Immature natural killer cell (primary cell): ENCODE results near the gene COX4I2. TPM values are rescaled to one million over a fixed set of nuclear protein-coding genes. Genes with fewer than 3 reads are reported as not detected.
A peak's percentile ranks its signal among the peaks of the same experiment; 100 is the strongest.

Source experiments
- DNase-seq, 3 donors: peaks; one replicate each; pipeline ENCODE4 v3.0.0; 2022; ENCODE audit warnings: mixed read lengths in 1 of 3
- H3K27ac Mint-ChIP-seq, 6 donors: one replicate each; pipeline ENCODE4 v1.8.0; 2020; ENCODE audit warnings: mixed read lengths in 6 of 6, mild to moderate bottlenecking in 5 of 6, inconsistent platforms in 4 of 6, moderate library complexity in 3 of 6
- H3K27me3 Mint-ChIP-seq, 3 donors: one replicate each; pipeline ENCODE4 v1.8.0; 2020 to 2021; ENCODE audit warnings: low read depth in 3 of 3, mild to moderate bottlenecking in 3 of 3, mixed read lengths in 3 of 3, moderate library complexity in 3 of 3, inconsistent platforms in 1 of 3
- H3K36me3 Mint-ChIP-seq, 3 donors: one replicate each; pipeline ENCODE4 v1.8.0; 2020; ENCODE audit warnings: mixed read lengths in 3 of 3, inconsistent platforms in 2 of 3, mild to moderate bottlenecking in 2 of 3
- H3K4me1 Mint-ChIP-seq, 2 donors: one replicate each; pipeline ENCODE4 v1.8.0; 2020; ENCODE audit warnings: inconsistent platforms in 2 of 2, mild to moderate bottlenecking in 2 of 2, mixed read lengths in 2 of 2, moderate library complexity in 1 of 2
- H3K4me3 Mint-ChIP-seq, 5 donors: one replicate each; pipeline ENCODE4 v1.8.0; 2020; ENCODE audit warnings: mild to moderate bottlenecking in 5 of 5, mixed read lengths in 5 of 5, inconsistent platforms in 3 of 5, moderate library complexity in 3 of 5
- H3K9me3 Mint-ChIP-seq, 6 donors: one replicate each; pipeline ENCODE4 v1.8.0; 2020; ENCODE audit warnings: mild to moderate bottlenecking in 6 of 6, mixed read lengths in 6 of 6, inconsistent platforms in 4 of 6, moderate library complexity in 3 of 6
- polyA plus RNA-seq, 3 donors: library from polyadenylated mRNA; unstranded; fragments of 300-500 nt; fragmentation: Illumina TruSeq; gene quantifications; one replicate each; pipeline ENCODE4 v1.2.3, GENCODE V29; 2021

COX4I2 gene
- polyA plus RNA-seq, 3 donors from 2014 or later = not detected

- no peaks in the 10 kb centered on the region for H3K9me3 Mint-ChIP-seq
- peaks cover 7 to 12% (median 12%) of the 10 kb centered on the region in 3 donors for H3K27me3 Mint-ChIP-seq
- H3K27ac Mint-ChIP-seq = peak overlapping the region; percentile 88 to 99 (median 96)
- H3K4me3 Mint-ChIP-seq = peak overlapping the region; percentile 46 to 78 (median 67)
- peaks cover 95% of the 10 kb centered on the region in 2 donors for H3K4me1 Mint-ChIP-seq
- no peak for DNase-seq
- H3K36me3 Mint-ChIP-seq = peaks cover 0 to 25% (median 13%) of the 10 kb centered on the region in 3 donors
Measured at GRCh38 chr20:31669876-31670275, 32.2 kb downstream of the COX4I2 start.

- DNase-seq = no peak
- Mint-ChIP-seq H3K4me1 (peaks cover 96% of the 10 kb centered on the region in 2 donors), H3K4me3 (peak overlapping the region in 1 of 5 donors; percentile 74), H3K27me3 (peaks cover 7 to 16% (median 12%) of the 10 kb centered on the region in 3 donors), H3K9me3 (no peaks in the 10 kb centered on the region), H3K36me3 (peaks cover 0 to 21% (median 13%) of the 10 kb centered on the region in 3 donors), H3K27ac (peak overlapping the region; percentile 88 to 100 (median 98))
Measured at GRCh38 chr20:31670371-31671228, 32.9 kb downstream of the COX4I2 start.

- H3K4me3 Mint-ChIP-seq = peak overlapping the region in 2 of 5 donors; percentile 7 to 59
- no peaks in the 10 kb centered on the region for H3K9me3 Mint-ChIP-seq
- peaks cover 96% of the 10 kb centered on the region in 2 donors for H3K4me1 Mint-ChIP-seq
- H3K36me3 Mint-ChIP-seq = peaks cover 0 to 19% (median 13%) of the 10 kb centered on the region in 3 donors
- H3K27ac Mint-ChIP-seq = peak overlapping the region; percentile 67 to 100 (median 85)
- H3K27me3 Mint-ChIP-seq = peaks cover 7 to 18% (median 12%) of the 10 kb centered on the region in 3 donors
- no peak for DNase-seq
Measured at GRCh38 chr20:31671324-31671723, 33.6 kb downstream of the COX4I2 start.

- Mint-ChIP-seq H3K27me3 (peaks cover 0 to 10% (median 2%) of the 10 kb centered on the region in 3 donors), H3K36me3 (peaks cover 2 to 21% (median 16%) of the 10 kb centered on the region in 3 donors), H3K4me1 (peaks cover 96 to 97% of the 10 kb centered on the region in 2 donors), H3K27ac (peak overlapping the region; percentile 98 to 100 (median 100)), H3K9me3 (no peaks in the 10 kb centered on the region), H3K4me3 (peak overlapping the region; percentile 93 to 99 (median 95))
- no peak for DNase-seq
Measured at GRCh38 chr20:31673435-31673834, 35.7 kb downstream of the COX4I2 start.

- Mint-ChIP-seq H3K36me3 (peaks cover 6 to 21% (median 21%) of the 10 kb centered on the region in 3 donors), H3K4me3 (peak overlapping the region; percentile 93 to 99 (median 95)), H3K9me3 (no peaks in the 10 kb centered on the region), H3K4me1 (peaks cover 98 to 99% of the 10 kb centered on the region in 2 donors), H3K27ac (peak overlapping the region; percentile 98 to 100 (median 100)), H3K27me3 (peaks cover 0 to 10% (median 0%) of the 10 kb centered on the region in 3 donors)
- peak in 2 of 3 donors; percentile 16 to 27 for DNase-seq
Measured at GRCh38 chr20:31673943-31674463, 36.3 kb downstream of the COX4I2 start.

- Mint-ChIP-seq H3K27me3 (peaks cover 0 to 10% (median 0%) of the 10 kb centered on the region in 3 donors), H3K36me3 (peaks cover 13 to 16% (median 14%) of the 10 kb centered on the region in 3 donors), H3K4me3 (peak overlapping the region; percentile 93 to 99 (median 95)), H3K27ac (peak overlapping the region; percentile 98 to 100 (median 100)), H3K4me1 (peaks cover 98 to 99% of the 10 kb centered on the region in 2 donors), H3K9me3 (no peaks in the 10 kb centered on the region)
- peak; percentile 75 to 77 (median 76) for DNase-seq
Measured at GRCh38 chr20:31674895-31675827, 37.4 kb downstream of the COX4I2 start.

- Mint-ChIP-seq H3K27ac (peak overlapping the region; percentile 98 to 100 (median 100)), H3K4me3 (peak overlapping the region; percentile 93 to 99 (median 95)), H3K36me3 (peaks cover 19 to 25% (median 20%) of the 10 kb centered on the region in 3 donors), H3K27me3 (peaks cover 0 to 10% (median 0%) of the 10 kb centered on the region in 3 donors), H3K9me3 (no peaks in the 10 kb centered on the region), H3K4me1 (peaks cover 98 to 99% of the 10 kb centered on the region in 2 donors)
- peak; percentile 64 to 70 (median 68) for DNase-seq
Measured at GRCh38 chr20:31675828-31676608, 38.3 kb downstream of the COX4I2 start.

- Mint-ChIP-seq H3K4me1 (peaks cover 98 to 99% of the 10 kb centered on the region in 2 donors), H3K36me3 (peaks cover 21 to 27% (median 25%) of the 10 kb centered on the region in 3 donors), H3K4me3 (peak overlapping the region; percentile 93 to 99 (median 95)), H3K9me3 (no peaks in the 10 kb centered on the region), H3K27me3 (peaks cover 0 to 10% (median 0%) of the 10 kb centered on the region in 3 donors), H3K27ac (peak overlapping the region; percentile 98 to 100 (median 100))
- DNase-seq = no peak
Measured at GRCh38 chr20:31676609-31676989, 38.9 kb downstream of the COX4I2 start.

GRCh38 chr20:31677553-31678260, 40.0 kb downstream of the COX4I2 start:
- H3K36me3 Mint-ChIP-seq = peaks cover 22 to 27% (median 27%) of the 10 kb centered on the region in 3 donors
- peaks cover 0 to 10% (median 2%) of the 10 kb centered on the region in 3 donors for H3K27me3 Mint-ChIP-seq
- peaks cover 99% of the 10 kb centered on the region in 2 donors for H3K4me1 Mint-ChIP-seq
- DNase-seq = no peak
- no peaks in the 10 kb centered on the region for H3K9me3 Mint-ChIP-seq
- H3K4me3 Mint-ChIP-seq = peak overlapping the region; percentile 63 to 99 (median 94)
- peak overlapping the region; percentile 92 to 100 (median 100) for H3K27ac Mint-ChIP-seq

- H3K9me3 Mint-ChIP-seq = no peaks in the 10 kb centered on the region
- no peak for DNase-seq
Measured at GRCh38 chr20:31678389-31679356, 41.0 kb downstream of the COX4I2 start.

More at GRCh38 chr20:31678389-31679356, 41.0 kb downstream of the COX4I2 start:
- Mint-ChIP-seq H3K27me3 (peaks cover 0 to 10% (median 2%) of the 10 kb centered on the region in 3 donors), H3K4me1 (peaks cover 99 to 100% of the 10 kb centered on the region in 2 donors), H3K27ac (peak overlapping the region; percentile 92 to 100 (median 100)), H3K36me3 (peaks cover 28 to 32% (median 32%) of the 10 kb centered on the region in 3 donors), H3K4me3 (peak overlapping the region; percentile 63 to 99 (median 64))
